ENCODE data around the gene CCDC150.
"Not testable (repeated sequence)": the region's sequence is repeated elsewhere in the genome, so short reads cannot be mapped to it uniquely, and the experiment has no call there.

Gene CCDC150

DNA sequence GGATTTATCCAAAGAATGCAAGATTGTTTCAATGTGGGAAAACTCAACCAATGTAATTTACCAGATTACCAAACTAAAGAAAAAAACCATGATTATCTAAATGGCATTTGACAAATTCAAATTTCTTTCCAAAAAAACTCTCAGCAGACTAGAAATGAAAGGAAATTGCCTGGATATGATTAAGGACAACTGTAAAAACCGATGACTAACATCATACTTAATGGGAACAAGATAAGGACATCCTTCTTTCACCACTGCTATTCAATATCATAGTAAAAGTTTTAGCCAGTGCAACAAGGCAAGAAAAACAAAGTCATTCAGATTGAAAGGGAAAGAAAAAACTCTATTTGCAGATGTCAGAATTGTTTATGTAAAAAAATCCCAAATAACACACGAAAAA lies 4.4 kb upstream of the CCDC150 start:
- DNase-seq (ENCODE audit: low read depth): no peak

DNA sequence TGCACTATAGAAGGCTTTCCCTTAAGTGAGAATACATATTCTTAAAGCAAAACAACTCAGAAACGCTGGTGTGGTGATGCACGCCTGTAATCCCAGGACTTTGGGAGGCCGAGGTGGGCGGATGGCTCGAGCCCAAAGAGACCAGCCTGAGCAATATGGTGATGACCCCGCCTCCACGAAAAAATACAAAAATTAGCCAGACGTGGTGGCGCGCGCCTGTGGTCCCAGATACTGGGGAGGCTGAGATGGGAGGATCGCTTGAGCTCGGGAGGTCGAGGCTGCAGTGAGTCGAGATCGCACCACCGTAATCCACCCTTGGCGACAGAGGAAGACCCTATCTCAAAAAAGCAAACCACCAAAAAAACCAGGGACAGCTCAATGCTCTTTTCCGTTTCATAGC lies 750 bp upstream of the CCDC150 start:
- no peak for DNase-seq (ENCODE audit: low read depth)

DNA sequence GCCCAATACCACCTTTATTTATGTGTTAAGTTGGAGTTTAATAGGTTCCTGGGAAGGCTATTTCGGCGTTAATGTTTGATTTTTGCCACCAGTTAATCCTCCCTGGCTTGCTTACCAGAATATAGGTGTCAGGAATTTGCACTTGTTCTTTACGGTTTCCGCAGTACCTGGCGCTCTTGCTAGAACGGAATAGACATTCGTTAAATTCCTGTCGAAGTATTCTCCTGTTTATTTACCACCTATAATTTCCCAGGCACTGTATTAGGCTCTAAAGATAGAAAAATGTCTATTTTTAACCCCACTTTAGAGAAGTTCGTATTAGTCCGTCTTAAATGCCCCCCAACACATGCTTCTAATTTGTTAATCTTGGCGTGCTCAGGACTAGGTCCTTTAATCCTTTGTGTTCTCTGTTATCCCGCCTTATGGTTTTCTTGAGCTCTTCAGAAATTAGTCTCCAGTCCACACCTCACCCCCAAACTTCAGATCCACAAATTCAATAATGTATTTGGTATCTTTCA lies 575 bp downstream of the CCDC150 start:
- DNase-seq (ENCODE audit: low read depth): no peak

DNA sequence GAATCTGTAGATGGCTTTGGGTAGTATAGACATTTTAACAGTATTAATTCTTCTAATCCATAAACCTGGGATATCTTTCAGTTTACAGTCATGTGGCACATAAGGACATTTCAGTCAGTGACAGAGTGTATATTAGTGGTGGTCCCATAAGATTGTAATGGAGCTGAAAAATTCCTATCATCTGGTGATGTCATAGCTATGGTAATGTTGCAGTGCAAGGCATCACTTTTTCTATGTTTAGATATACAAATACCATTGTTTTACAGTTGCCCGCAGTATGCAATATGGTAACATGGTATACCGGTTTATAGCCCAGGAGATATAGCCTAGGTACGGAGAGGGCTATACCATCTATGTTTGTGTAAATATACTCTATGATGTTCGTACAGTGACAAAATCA lies 9.7 kb downstream of the CCDC150 start:
- no peak for DNase-seq (ENCODE audit: low read depth)

DNA sequence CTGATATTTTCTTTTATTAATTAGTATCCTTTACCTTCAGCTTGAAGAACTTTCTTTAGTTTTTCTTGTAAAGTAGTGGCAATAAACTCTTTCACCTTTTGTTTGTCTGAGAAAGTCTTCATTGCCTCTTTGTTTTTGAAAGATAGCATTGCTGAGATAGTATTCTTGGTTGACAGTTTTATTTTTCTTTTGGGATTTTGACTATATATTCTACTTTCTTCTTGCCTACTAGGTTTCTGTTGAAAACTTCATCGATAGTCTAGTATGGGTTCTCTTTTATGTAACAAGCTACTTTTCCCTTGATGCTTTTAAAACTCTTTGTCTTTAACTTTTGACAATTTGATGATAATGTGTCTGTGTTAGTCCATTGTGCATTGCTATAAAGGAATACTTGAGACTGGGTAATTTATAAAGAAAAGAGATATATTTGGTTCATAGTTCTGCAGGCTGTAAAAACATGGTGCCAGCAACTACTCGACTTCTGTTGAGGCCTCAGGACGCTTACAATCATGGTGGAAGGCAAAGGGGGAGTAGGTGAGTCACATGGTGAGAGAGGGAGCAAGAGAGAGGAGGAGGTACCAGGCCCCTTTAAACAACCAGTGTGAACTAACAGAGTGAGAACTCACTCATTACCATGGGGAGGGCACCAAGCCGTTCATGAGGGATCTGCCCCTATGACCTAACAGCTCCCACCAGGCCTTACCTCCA lies 12.0 kb downstream of the CCDC150 start:
- DNase-seq (ENCODE audit: low read depth): no peak

DNA sequence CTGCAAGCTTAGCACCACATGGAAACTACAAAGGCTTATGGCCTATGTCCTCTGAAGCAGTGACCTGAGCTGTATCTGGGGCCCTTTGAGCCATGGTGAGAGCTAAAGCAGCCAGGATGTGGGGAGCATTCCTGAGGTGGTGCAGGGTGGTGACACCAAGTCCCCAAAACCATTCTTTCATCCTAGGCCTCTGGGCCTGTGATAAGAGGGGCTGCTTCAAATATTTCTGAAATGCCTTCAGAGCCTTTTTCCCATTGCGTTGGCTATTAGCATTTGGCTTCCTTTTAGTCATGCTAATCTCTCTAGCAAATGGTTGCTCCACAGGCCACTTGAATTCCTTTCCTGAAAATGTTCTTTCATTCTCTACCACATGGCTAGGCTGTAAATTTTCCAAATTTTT lies 13.4 kb downstream of the CCDC150 start:
- DNase-seq (ENCODE audit: low read depth): no peak

DNA sequence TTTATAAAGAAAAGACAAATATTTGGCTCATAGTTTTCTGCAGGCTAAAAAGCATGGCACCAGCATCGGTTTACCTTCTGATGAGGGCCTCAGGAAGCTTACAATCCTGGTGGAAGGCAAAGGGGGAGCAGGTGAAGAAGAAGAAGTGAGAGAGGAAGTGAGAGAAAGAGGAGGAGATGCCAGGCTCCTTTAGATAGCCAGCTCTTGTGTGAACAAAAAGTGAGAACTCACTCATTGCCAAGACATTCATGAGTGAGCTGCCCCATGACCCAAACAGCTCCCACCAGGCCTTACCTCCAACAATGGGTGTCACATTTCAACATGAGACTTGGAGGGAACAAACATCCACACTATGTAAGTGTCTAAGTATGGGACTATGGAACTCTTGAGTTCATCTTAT lies 14.3 kb downstream of the CCDC150 start:
- no peak for DNase-seq (ENCODE audit: low read depth)

DNA sequence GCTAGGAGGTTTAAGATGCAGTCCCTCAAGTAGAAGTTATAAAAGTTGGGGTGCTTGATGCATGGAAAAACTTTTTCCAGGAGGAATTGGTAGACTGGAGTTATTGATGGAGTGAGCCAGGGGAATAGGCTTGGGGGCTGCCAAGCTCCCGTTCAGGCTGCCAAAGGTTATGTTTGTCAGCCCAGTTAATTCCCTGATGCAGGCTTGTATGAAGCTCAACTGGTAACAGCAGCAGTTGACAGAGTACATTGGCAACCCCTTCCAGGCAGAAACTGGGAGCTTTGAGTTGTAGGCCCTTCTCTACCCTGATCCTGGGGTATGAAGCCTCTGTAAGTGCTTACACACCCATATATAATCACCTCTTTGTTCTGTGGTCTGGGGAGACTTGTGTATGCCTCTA lies 16.2 kb downstream of the CCDC150 start:
- no peak for DNase-seq (ENCODE audit: low read depth)

DNA sequence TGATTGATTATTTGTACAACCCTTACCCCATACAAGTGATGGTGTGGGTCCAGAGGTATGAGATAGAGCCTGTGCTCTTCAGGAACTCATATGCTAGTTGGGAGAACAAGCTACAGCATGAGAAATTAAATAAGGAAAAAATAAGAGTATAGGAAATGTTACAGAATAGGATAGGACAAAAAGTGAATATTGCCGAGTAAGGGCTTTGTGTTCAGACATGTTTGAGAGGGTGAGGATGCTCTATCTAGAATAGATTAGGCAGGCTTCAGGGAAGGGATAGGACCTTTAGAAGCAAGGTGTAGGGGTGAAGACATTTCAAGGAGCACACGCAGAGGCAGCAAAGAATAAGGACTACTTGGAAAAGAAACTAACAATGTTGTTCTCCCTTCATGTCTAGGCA lies 17.8 kb downstream of the CCDC150 start:
- DNase-seq (ENCODE audit: low read depth): no peak

DNA sequence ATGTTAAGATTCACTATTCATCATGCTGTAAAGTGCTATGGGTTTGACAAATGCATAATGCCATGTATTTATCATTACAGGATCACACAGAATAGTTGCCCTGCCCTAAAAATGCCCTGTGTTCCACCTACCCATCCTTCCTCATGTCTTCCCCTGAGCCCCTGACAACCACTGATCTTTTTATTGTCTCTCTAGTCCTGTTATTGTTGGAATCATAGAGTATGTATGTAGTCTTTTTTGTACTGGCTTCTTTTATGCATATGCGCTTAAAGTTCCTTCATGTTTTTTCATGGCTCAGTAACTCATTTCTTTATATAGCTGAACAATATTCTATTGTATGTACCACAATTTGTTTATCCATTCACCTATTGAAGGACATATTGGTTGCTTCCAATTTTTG lies 20.3 kb downstream of the CCDC150 start:
- DNase-seq (ENCODE audit: low read depth): no peak

DNA sequence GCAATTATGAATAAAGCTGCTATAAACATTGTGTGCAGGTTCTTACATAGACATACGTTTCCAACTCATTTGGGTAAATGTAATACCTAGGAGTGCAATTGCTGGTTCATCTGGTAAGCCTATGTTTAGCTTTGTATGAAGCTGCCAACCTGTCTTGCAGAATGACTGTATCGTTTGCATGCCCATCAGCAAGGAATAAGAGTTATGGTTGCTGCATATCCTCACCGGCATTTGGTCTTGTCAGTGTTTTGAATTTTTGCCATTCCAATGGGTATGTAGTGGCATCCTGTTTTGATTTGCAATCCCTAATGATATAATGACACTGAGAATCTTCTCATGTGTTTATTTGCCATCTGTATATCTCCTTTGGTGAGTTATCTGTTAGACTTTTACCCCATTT lies 20.7 kb downstream of the CCDC150 start:
- DNase-seq (ENCODE audit: low read depth): no peak

DNA sequence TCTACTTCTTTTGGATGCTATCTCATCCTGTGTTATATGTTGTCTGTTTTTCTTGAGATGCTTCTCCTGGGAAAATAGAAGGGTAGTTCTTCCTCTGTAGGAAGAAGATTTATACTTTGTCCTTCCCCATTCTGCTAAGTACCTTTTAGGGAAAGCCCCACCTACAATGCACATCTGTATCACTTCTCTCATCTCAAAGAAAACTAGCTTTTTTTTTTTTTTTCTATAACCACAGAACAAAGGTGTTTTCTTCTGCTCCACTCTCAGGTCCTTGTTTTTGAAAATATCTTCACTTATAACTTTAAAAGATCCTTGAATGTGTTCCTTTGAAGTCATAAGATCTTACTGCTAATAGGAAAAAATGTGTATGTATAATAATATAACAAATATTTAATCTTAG lies 30.8 kb downstream of the CCDC150 start:
- no peak for DNase-seq (ENCODE audit: low read depth)

DNA sequence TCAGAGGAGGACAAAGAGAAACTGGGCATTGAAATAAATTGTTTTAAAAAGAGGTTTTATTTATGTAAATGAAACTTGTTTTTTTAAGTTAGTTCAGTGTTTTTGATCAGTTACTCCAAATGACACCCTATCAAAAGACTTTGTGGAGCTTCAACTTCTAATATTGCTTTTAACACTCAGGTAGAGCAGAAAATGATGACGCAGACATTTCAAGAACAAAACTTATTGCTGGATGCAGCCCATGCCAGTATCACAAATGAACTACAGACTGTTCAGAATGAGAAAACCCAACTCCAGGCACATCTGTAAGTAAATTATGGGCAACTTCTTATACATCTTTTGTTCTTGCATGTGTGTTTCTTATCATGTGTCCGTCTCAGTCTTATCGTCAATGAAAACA lies 36.4 kb downstream of the CCDC150 start:
- DNase-seq (ENCODE audit: low read depth): no peak

DNA sequence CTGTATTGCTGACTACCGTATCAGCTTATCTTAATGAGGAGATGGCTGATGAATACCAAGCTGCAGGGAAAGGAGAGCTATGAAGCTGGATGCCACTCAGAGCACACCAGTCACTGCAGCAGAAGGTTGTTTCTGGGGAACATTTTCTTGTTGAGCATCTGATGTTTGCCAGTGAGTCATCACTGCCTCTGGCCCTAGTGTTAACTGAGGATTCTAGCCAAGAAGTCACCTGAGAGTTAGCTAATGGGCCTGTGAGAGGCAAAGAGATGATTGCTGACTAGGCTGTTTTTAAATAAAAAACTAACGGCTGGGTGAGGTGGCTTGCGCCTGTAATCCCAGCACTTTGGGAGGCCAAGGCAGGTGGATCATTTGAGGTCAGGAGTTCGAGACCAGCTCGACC lies 37.9 kb downstream of the CCDC150 start:
- no peak for DNase-seq (ENCODE audit: low read depth)

DNA sequence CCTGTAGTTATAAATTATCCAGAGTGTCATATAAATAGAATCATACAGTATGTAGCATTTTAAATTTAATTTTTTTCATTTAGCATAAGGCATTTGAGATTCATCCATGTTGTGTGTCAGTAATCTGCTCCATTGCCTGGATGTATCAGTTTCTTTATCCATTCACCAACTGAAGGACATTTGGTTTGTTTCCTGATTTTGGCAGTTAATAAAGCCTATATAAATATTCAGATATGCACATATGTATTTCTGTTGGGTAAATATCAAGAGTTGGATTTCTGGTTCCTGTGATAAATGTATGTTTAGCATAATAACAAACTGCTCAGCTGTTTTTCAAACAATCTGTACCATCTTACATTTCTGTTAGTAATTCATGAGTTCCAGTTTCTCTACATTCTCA lies 39.9 kb downstream of the CCDC150 start:
- DNase-seq (ENCODE audit: low read depth): no peak

DNA sequence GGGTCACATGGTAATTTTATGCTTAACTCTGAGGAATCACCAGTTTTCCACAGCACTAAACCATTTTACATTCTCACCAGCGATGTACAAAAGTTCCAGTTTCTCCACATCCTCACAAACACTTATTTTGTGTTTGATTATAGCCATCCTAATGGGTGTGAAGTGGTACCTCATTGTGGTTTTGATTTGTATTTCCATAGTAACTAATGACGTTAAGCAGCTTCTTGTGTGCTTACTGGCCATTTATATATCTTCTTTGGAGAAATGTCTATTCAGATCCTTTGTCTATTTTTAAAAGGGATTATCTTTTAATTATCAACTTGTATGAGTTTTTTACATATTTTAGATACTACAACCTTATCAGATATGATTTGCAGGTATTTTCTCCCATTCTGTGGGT lies 42.0 kb downstream of the CCDC150 start:
- DNase-seq (ENCODE audit: low read depth): no peak

DNA sequence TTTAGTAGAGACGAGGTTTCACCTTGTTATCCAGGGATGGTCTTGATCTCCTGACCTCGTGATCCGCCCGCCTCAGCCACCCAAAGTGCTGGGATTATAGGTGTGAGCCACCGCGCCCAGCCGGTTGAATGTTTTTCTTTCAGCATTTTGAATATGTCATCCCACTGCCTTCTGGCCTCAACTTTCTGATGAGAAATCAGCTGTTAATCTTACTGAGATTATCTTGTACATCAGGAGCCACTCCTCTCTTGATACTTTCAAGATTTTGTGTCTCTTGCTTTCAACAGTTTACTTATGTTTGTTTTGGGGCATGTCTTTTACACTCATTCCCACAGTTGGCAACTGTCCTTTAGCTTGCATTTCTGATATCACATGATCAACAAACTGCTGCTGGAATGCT lies 46.3 kb downstream of the CCDC150 start:
- no peak for DNase-seq (ENCODE audit: low read depth)

DNA sequence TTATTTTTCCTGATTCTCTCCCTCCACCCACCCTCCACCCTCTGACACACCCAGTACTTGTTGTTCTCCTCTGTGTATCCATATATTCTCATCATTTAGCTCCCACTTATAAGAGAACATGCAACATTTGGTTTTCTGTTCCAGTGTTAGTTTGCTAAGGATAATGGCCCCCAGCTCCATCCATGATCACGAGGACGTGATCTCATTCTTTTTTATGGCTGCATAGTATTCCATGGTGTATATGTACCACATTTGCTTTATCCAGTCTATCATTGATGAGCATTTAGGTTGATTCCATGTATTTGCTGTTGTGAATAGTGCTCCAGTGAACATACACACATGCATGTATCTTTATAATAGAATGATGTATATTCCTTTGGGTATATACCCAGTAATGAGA lies 47.2 kb downstream of the CCDC150 start:
- DNase-seq (ENCODE audit: low read depth): not testable (repeated sequence)

DNA sequence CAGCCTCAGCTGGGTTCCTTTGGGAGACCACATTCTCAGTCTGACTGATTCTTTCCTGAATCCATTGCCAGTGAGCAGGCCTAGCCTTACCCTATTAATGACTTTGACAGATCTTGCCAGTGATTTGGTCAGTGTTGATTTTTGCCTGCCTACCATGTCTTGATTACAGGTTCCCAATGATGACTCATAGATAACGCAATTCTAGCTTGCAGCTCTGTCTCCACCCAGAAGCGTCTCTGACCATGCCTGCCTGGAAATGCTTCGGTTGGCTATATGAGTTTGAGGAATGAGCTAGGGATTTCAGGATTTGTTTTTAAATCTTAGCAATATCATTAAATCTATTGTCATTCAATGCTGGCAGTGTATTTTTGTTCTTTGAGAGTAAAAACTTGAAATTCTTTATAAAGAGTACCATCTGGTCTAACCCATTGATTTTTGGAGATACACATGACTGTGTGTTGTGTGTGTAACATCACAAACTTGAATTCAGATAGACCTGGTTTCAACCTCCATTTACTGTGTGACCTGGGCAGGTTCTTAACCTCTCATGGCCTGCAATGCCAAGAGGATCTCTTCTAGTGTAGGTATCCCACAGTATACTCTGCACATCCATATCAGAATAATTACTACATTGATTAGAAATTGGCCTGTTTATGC lies 57.0 kb downstream of the CCDC150 start:
- no peak for DNase-seq (ENCODE audit: low read depth)

DNA sequence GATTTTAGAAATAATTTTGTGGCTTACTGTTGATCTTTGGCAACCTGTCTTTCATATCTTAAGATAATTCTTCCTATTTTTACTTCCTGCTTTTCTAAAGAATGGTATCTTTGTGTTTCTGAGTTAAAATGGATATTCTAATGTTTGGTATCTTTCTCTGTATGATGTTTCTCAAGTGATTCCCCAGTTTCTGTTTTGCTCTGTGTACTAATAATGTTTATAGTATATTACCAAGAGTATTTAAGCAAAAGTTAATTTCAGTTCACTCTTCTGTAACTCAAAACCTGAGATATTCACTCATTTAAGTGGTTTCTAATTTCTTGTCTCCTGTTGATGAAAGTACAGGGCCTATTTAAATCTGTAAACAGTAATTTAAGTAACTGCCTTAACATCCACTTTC lies 58.3 kb downstream of the CCDC150 start:
- no peak for DNase-seq (ENCODE audit: low read depth)

DNA sequence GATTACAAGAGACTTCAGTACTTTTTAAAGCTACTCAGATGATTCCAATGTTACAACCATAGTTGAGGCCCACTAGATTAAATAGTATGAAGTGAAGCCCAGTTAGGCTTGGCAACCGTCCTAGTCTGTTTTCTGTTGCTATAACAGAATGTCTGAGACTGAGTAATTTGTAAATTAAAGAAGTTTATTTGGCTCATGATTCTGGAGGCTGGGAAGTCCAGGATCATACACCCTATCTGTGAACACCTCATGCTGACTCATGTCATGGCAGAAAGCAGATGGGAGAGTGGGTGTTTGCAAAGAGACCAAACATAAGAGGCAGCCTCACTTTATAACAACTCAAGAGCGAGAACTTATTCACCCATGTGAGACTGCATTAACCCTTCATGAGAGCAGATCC lies 63.1 kb downstream of the CCDC150 start:
- DNase-seq (ENCODE audit: low read depth): no peak

DNA sequence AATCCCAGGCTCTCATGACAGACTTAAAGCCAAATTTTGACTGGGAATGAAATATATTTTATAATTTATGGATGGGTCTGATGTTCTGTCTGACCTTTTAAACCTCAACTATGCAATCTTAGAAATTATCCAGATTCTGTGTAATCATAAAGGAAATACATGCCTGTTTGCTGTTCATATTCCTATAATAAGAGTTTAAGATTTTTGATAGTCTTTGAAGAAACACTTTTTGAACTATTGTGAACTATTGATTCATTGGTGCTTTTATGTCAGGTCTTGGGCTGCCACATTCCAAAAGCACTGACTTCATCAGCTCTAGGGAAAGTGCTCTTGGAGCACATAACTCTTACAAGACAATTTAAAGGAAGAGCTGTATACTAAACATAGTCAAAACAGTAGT lies 64.2 kb downstream of the CCDC150 start:
- DNase-seq (ENCODE audit: low read depth): no peak

DNA sequence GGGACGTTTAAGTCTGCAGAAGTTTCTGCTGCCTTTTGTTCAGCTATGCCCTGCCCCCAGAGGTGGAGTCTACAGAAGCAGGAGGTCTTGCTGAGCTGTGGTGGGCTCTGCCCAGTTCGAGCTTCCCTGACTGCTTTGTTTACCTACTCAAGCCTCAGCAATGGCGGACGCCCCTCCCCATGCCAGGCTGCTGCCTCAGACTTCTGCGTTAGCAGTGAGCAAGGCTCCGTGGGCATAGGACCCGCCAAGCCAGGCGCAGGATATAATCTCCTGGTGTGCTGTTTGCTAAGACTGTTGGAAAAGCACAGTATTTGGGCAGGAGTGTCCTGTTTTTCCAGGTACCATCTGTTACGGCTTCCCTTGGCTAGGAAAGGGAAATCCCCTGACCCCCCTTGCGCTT lies 70.5 kb downstream of the CCDC150 start:
- not testable (repeated sequence) for DNase-seq (ENCODE audit: low read depth)

DNA sequence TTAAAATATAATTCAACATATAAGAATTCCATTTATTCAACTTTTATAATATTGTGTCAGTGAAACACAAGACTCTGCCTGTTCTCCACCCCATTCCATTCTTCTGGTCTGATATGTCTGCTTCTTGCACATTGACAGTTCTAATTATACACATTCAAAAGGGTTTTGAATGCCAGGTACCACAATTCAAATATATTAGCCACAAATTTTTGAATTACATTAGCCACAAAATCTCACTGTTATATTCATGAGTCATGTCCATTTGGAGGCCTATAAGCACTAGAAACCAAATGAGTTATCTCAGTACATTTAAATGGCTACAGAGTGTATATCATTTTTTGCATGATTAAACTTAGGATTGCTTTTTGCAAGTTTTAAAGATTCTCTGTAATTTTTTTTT lies 72.1 kb downstream of the CCDC150 start:
- no peak for DNase-seq (ENCODE audit: low read depth)

Measured in stimulated activated CD8-positive, alpha-beta memory T cell treated with anti-CD3 and anti-CD28 coated beads, Interleukin-4, amount 100 ng/mL, for 24 hours (primary cell).